Measurements from ENCODE around the gene TM2D3. TPM values are rescaled to one million over a fixed set of nuclear protein-coding genes. Genes with fewer than 3 reads are reported as not detected.

Gene TM2D3
- total RNA-seq, 1 experiment from 2014 or later, result 26.2 TPM

DNA sequence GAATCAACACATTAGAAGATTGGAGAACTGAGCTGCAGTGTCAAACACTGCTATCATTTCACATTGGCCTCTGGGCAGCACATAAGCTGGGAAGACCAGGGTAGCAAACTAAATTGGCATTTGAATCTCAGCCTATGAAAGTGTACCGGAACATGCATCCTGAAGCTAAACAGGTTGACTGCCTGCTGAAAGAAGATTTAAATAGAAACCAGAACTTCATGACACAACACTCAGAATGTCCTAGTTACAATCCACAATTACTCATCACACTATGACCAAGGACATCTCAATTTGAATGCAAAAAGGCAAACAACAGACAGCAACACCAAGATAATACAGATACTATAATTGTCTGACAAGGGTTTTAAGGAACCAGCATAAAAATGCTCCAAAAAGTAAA, 26.2 kb downstream of the TM2D3 start:
- Mint-ChIP-seq H3K4me1 (ENCODE audit: insufficient read depth, unreplicated experiment) (peaks cover 9% of the 10 kb centered on the region), H3K27me3 (ENCODE audit: insufficient read depth, unreplicated experiment) (no peaks in the 10 kb centered on the region), H3K36me3 (ENCODE audit: insufficient read depth, unreplicated experiment) (peaks cover 4% of the 10 kb centered on the region), H3K27ac (ENCODE audit: low read depth, unreplicated experiment) (no peak overlapping the region), H3K9me3 (ENCODE audit: unreplicated experiment) (peaks cover 8% of the 10 kb centered on the region), H3K4me3 (ENCODE audit: unreplicated experiment) (no peak overlapping the region)
- TF ChIP-seq, protein P1, sequence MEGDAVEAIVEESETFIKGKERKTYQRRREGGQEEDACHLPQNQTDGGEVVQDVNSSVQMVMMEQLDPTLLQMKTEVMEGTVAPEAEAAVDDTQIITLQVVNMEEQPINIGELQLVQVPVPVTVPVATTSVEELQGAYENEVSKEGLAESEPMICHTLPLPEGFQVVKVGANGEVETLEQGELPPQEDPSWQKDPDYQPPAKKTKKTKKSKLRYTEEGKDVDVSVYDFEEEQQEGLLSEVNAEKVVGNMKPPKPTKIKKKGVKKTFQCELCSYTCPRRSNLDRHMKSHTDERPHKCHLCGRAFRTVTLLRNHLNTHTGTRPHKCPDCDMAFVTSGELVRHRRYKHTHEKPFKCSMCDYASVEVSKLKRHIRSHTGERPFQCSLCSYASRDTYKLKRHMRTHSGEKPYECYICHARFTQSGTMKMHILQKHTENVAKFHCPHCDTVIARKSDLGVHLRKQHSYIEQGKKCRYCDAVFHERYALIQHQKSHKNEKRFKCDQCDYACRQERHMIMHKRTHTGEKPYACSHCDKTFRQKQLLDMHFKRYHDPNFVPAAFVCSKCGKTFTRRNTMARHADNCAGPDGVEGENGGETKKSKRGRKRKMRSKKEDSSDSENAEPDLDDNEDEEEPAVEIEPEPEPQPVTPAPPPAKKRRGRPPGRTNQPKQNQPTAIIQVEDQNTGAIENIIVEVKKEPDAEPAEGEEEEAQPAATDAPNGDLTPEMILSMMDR (IDR thresholded peaks at IDR 0.05; ENCODE audit: unreplicated experiment), result no peak
- ChIA-PET POLR2A (interaction anchor here (0.5 kb wide), 1 partner anchor 135 kb away, joined by 3 read pairs; no protein-coding TSS in a partner anchor), CTCF (interaction anchor here (0.7 kb wide), 1 partner anchor 108 kb away, joined by 3 read pairs; no protein-coding TSS in a partner anchor)
- DNase-seq (ENCODE audit: unreplicated experiment), result no peak
- no TSS peak for BruUV-seq (replicated peaks)
- intact Hi-C loops (cut with micrococcal nuclease), result no loop called here

DNA sequence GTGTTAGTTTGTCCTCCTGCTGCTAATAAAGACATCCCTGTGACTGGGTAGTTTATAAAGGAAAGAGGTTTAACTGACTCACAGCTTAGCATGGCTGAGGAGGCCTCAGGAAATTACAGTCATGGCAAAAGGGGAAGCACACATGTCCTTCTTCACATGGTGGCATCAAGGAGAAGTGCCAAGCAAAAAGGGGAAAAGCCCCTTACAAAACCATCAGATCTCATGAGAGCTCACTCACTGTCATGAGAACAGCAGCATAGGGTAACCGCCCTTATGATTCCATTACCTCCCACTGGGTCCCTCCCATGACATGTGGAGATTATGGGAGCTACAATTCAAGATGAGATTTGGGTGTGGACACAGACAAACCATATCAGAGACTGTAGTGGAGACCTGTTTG, 27.0 kb downstream of the TM2D3 start:
- Mint-ChIP-seq H3K27me3 (ENCODE audit: insufficient read depth, unreplicated experiment) (no peaks in the 10 kb centered on the region), H3K4me1 (ENCODE audit: insufficient read depth, unreplicated experiment) (peaks cover 9% of the 10 kb centered on the region), H3K36me3 (ENCODE audit: insufficient read depth, unreplicated experiment) (peaks cover 4% of the 10 kb centered on the region), H3K27ac (ENCODE audit: low read depth, unreplicated experiment) (no peak overlapping the region), H3K9me3 (ENCODE audit: unreplicated experiment) (peaks cover 8% of the 10 kb centered on the region), H3K4me3 (ENCODE audit: unreplicated experiment) (no peak overlapping the region)
- no peak for DNase-seq (ENCODE audit: unreplicated experiment)
- TF ChIP-seq, protein P1 (IDR thresholded peaks at IDR 0.05; ENCODE audit: unreplicated experiment), result no peak
- no TSS peak for BruUV-seq (replicated peaks)
- intact Hi-C loops (cut with micrococcal nuclease), result no loop called here
- ChIA-PET POLR2A (no interaction called here), CTCF (interaction anchor here (1.5 kb wide), 1 partner anchor 16 kb away, joined by 5 read pairs; no protein-coding TSS in a partner anchor)

DNA sequence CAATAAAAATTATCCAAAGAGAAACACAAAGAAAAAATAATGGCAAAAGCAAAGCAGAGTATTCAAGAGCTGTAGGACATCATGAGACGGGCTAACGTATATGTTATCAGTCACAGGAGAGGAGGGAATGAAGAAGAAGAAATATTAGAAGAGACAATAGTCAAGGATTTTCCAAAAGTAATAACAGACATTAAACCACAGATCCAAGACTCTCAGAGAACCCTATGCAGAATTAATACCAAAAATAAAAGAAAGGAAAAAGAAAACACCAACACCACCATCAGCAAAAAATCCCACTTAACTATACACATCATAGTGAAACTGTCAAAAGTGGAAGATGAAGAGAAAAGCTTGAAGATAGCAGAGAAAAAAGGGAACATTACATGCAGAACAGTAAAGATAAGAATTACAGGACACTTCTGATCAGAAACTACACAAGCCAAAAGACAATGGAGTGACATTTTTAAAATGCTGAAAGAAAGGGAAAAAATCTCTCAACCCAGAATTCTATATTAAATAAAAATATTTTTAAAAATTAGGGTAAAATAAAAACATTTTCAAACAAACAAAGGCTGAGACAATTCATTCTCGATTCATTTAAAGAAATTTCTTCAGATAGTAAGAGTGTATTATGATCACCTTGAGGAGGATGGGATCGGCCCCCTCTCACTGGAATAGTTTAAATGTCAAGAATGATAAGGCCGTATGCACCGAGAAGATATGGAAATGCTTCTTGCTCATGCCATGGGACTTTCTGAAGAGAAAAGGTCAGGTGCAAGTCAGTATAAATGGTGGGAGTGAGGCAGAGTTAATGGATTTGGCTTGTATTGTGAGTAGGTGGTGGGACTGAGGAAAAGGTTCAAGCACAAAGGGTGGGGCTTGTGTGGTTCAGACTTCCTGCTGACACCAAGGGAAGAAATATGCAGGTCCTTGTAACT, 28.5 kb downstream of the TM2D3 start:
- POLR2A ChIA-PET, result interaction anchor here (0.9 kb wide), 1 partner anchor 17 kb away, joined by 5 read pairs; no protein-coding TSS in a partner anchor
- TF ChIP-seq, protein P1 (IDR thresholded peaks at IDR 0.05; ENCODE audit: unreplicated experiment), result no peak
- Mint-ChIP-seq H3K4me1 (ENCODE audit: insufficient read depth, unreplicated experiment) (peaks cover 9% of the 10 kb centered on the region), H3K27ac (ENCODE audit: low read depth, unreplicated experiment) (no peak overlapping the region), H3K4me3 (ENCODE audit: unreplicated experiment) (no peak overlapping the region), H3K9me3 (ENCODE audit: unreplicated experiment) (peaks cover 8% of the 10 kb centered on the region), H3K36me3 (ENCODE audit: insufficient read depth, unreplicated experiment) (peaks cover 4% of the 10 kb centered on the region), H3K27me3 (ENCODE audit: insufficient read depth, unreplicated experiment) (no peaks in the 10 kb centered on the region)
- BruUV-seq (replicated peaks), result no TSS peak
- intact Hi-C loops (cut with micrococcal nuclease), result no loop called here
- no peak for DNase-seq (ENCODE audit: unreplicated experiment)
- CTCF ChIA-PET, result interaction anchor here (0.8 to 1.5 kb wide), 3 partner anchors 12 to 323 kb away, joined by 3 to 5 read pairs (median 3); no protein-coding TSS in a partner anchor

DNA sequence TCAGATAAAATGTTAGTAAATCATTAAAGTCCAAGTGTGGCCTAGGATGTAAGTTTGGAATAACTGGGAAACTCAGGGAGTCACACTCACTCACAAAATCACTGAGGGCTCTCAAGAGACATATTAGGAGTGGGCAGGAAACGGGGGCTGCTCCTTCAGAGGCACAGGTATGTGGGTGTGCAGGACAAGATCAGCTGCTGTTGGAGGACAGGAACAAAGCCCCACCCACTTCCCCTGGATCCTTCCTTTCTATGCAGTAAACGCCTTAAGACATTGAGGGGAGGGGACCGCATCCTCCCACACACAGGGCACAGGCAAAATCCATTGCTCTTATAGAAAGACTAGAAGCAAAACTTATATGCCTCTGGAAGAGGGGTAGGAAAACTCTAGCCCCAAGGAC, 30.2 kb downstream of the TM2D3 start:
- Mint-ChIP-seq H3K36me3 (ENCODE audit: insufficient read depth, unreplicated experiment) (peaks cover 4% of the 10 kb centered on the region), H3K4me1 (ENCODE audit: insufficient read depth, unreplicated experiment) (peaks cover 9% of the 10 kb centered on the region), H3K27me3 (ENCODE audit: insufficient read depth, unreplicated experiment) (no peaks in the 10 kb centered on the region), H3K9me3 (ENCODE audit: unreplicated experiment) (peaks cover 8% of the 10 kb centered on the region), H3K4me3 (ENCODE audit: unreplicated experiment) (no peak overlapping the region), H3K27ac (ENCODE audit: low read depth, unreplicated experiment) (no peak overlapping the region)
- DNase-seq (ENCODE audit: unreplicated experiment), result no peak
- TF ChIP-seq, protein P1 (IDR thresholded peaks at IDR 0.05; ENCODE audit: unreplicated experiment), result no peak
- CTCF ChIA-PET, result interaction anchor here (1.1 to 2.3 kb wide), 2 partner anchors 14 to 19 kb away, joined by 3 to 10 read pairs; no protein-coding TSS in a partner anchor
- BruUV-seq (replicated peaks), result no TSS peak
- POLR2A ChIA-PET, result no interaction called here
- intact Hi-C loops (cut with micrococcal nuclease), result no loop called here

All from MCF 10A (cell line).